Transverse colon (tissue), 4 donors: ENCODE measurements around the gene P2RY1. TPM values are rescaled to one million over a fixed set of nuclear protein-coding genes. Genes with fewer than 3 reads are reported as not detected.

Experiments
- DNase-seq: peaks from one replicate; pipeline ENCODE4 v3.0.0-alpha.2; 2019
- H3K27ac ChIP-seq, 4 donors: fragments of 200-600 bp; sonication (generic); 2 replicates each; pipeline ENCODE4 v1.5.1; 2016 to 2018; ENCODE audit warnings: inconsistent platforms in 4 of 4
- H3K27me3 ChIP-seq: fragments of 200-600 bp; sonication (generic); 2 replicates; pipeline ENCODE4 v1.5.1; 2017; ENCODE audit warnings: inconsistent platforms
- H3K36me3 ChIP-seq, 4 donors: fragments of 200-600 bp; sonication (generic); 2 replicates each; pipeline ENCODE4 v1.5.1; 2017 to 2019; ENCODE audit warnings: inconsistent platforms in 4 of 4
- H3K4me1 ChIP-seq, 4 donors: fragments of 200-600 bp; sonication (generic); 2 replicates each; pipeline ENCODE4 v1.5.1; 2017 to 2020; ENCODE audit warnings: inconsistent platforms in 4 of 4
- H3K4me3 ChIP-seq, 4 donors: fragments of 200-600 bp; sonication (generic); 1 replicate in 1 of 4; 2 replicates in 3 of 4; pipeline versions ENCODE4 v1.5.1 to v1.6.1; 2017 to 2019; ENCODE audit warnings: inconsistent platforms in 4 of 4
- H3K9me3 ChIP-seq, 2 donors: fragments of 200-600 bp; sonication (generic); 2 replicates each; pipeline ENCODE4 v1.5.1; 2017 to 2019; ENCODE audit warnings: inconsistent platforms in 2 of 2
- CTCF ChIP-seq, 5 experiments: fragments of 200-600 bp in 3 of 5; fragments of 450-650 bp in 2 of 5; sonication (generic) in 3 of 5; IDR thresholded peaks; 1 replicate in 2 of 5; 2 replicates in 3 of 5; pipeline ENCODE4 v1.5.1; 2016 to 2017; ENCODE audit warnings: antibody characterized with exemption in 5 of 5, inconsistent platforms in 3 of 5, mild to moderate bottlenecking in 2 of 5, moderate library complexity in 1 of 5
- EP300 ChIP-seq: sonication (generic); formaldehyde crosslinking; IDR thresholded peaks from one replicate; pipeline ENCODE4 v1.6.1; 2017; ENCODE audit warnings: antibody characterized with exemption, low read depth
- POLR2A ChIP-seq: fragments of 450-650 bp; IDR thresholded peaks from one replicate; pipeline ENCODE4 v1.6.1; 2016; ENCODE audit warnings: antibody characterized with exemption, mild to moderate bottlenecking, moderate library complexity
- POLR2AphosphoS5 ChIP-seq, 3 donors: sonication (generic); formaldehyde crosslinking; IDR thresholded peaks; one replicate each; pipeline ENCODE4 v1.6.1; 2016; ENCODE audit warnings: antibody characterized with exemption in 3 of 3
- WGBS, 2 donors: methylation state at CpG; one replicate each; pipeline ENCODE4 v1.1.5; 2018; ENCODE audit warnings: low coverage in 1 of 2; 5-methylcytosine and 5-hydroxymethylcytosine counted together
- in situ Hi-C, 4 donors: fragments of 200-750 bp; cut with MboI; loops; one replicate each; pipeline versions ENCODE4 v1.15.0 to v1.15.1; 2017; ENCODE audit warnings: low sequenced_read_pairs in 3 of 4, low pct_ligation_motif_present in 1 of 4, low pct_unique_long_range_greater_than_20kb in 1 of 4
- intact Hi-C: fragments of 100-400 bp; cut with DNase I; formaldehyde crosslinking; loops from one replicate; pipeline ENCODE4 v1.15.1; 2023; ENCODE audit warnings: low total_unique reads
- total RNA-seq, 4 donors: library from RNA; depleted of rRNA; stranded (reverse); fragments of >200 nt; gene quantifications; one replicate each; pipeline ENCODE4 v1.1.0, GENCODE V29; 2016

The P2RY1 gene
- total RNA-seq, 4 donors from 2014 or later: 22.3 to 37.0 (median 32.7) TPM

GRCh38 chr3:152832046-152832445 is 2.9 kb upstream of the P2RY1 start:
- H3K36me3 ChIP-seq: no peaks in the 10 kb centered on the region
- H3K4me1 ChIP-seq: peaks cover 0 to 18% (median 5%) of the 10 kb centered on the region in 4 donors
- DNase-seq: no peak
- no peaks in the 10 kb centered on the region for H3K9me3 ChIP-seq
- H3K27ac ChIP-seq: no peak overlapping the region
- H3K27me3 ChIP-seq: peaks cover 5% of the 10 kb centered on the region
- in situ Hi-C loops (no loop called here), intact Hi-C loops (no loop called here)
- no peak overlapping the region for H3K4me3 ChIP-seq
- WGBS, 2 donors: 90 to 95% methylated on average over 11 to 13 of the region's 13 CpGs
- TF ChIP-seq POLR2AphosphoS5 (IDR thresholded peaks at IDR 0.05): no peak
- no peak for TF ChIP-seq POLR2A
- no peak for TF ChIP-seq EP300
- TF ChIP-seq CTCF (IDR thresholded peaks at IDR 0.05): no peak

- intact Hi-C loops (no loop called here), in situ Hi-C loops (no loop called here)
- DNase-seq: no peak
- no peaks in the 10 kb centered on the region for H3K9me3 ChIP-seq
- H3K4me1 ChIP-seq: peaks cover 0 to 23% (median 6%) of the 10 kb centered on the region in 4 donors
- no peak overlapping the region for H3K27ac ChIP-seq
- H3K27me3 ChIP-seq: peaks cover 5% of the 10 kb centered on the region
- no peak overlapping the region for H3K4me3 ChIP-seq
- no peaks in the 10 kb centered on the region for H3K36me3 ChIP-seq
- TF ChIP-seq POLR2A: no peak
- TF ChIP-seq CTCF (IDR thresholded peaks at IDR 0.05): no peak
- no peak for TF ChIP-seq POLR2AphosphoS5 (IDR thresholded peaks at IDR 0.05)
Measured at GRCh38 chr3:152833089-152833488, 1.8 kb upstream of the P2RY1 start.

- TF ChIP-seq POLR2A (no peak), EP300 (no peak), CTCF (IDR thresholded peaks at IDR 0.05) (peak in 4 of 5 experiments; percentile 23 to 66 (median 39))
- intact Hi-C loops (no loop called here), in situ Hi-C loops (no loop called here)
- H3K27me3 ChIP-seq: peaks cover 5% of the 10 kb centered on the region
- H3K36me3 ChIP-seq: no peaks in the 10 kb centered on the region
- peak overlapping the region; percentile 85 to 92 (median 88) for H3K27ac ChIP-seq
- DNase-seq: peak; percentile 70
- 10 to 14% methylated on average over 12 to 17 of the region's 17 CpGs for WGBS, 2 donors
- H3K4me1 ChIP-seq: peaks cover 0 to 25% (median 7%) of the 10 kb centered on the region in 4 donors
- no peaks in the 10 kb centered on the region for H3K9me3 ChIP-seq
- peak overlapping the region; percentile 61 to 96 (median 70) for H3K4me3 ChIP-seq
Measured at GRCh38 chr3:152834191-152834775, 648 bp upstream of the P2RY1 start.

- peaks cover 5% of the 10 kb centered on the region for H3K27me3 ChIP-seq
- DNase-seq: peak; percentile 42
- H3K9me3 ChIP-seq: no peaks in the 10 kb centered on the region
- TF ChIP-seq CTCF (IDR thresholded peaks at IDR 0.05) (peak in 1 of 5 experiments; percentile 1), EP300 (no peak)
- in situ Hi-C loops: no loop called here
- intact Hi-C loops: no loop called here
- H3K4me1 ChIP-seq: peaks cover 0 to 30% (median 7%) of the 10 kb centered on the region in 4 donors
- H3K36me3 ChIP-seq: no peaks in the 10 kb centered on the region
- H3K27ac ChIP-seq: peak overlapping the region; percentile 85 to 92 (median 88)
- peak overlapping the region; percentile 61 to 96 (median 70) for H3K4me3 ChIP-seq
- 0 to 5% methylated on average over 4 to 26 of the region's 47 CpGs for WGBS, 2 donors
Measured at GRCh38 chr3:152835601-152836102, 721 bp downstream of the P2RY1 start.
